K562 (cell line): ENCODE data around the gene ST3GAL5. TPM values are rescaled to one million over a fixed set of nuclear protein-coding genes. Genes with fewer than 3 reads are reported as not detected.

Experiments used
- ATAC-seq: fragments of 200-7000 bp; cut with Tn5 transposase; 3 replicates; pipeline ENCODE4 v1.9.1; 2020; ENCODE audit warnings: moderate library complexity
- BruUV-seq: library from RNA; stranded (reverse); fragments of 400-500 nt; replicated peaks from 2 replicates; lab custom pipeline; 2021; lab: Mats Ljungman, UMichigan
- CTCF ChIA-PET: fragments of 300-600 bp; formaldehyde crosslinking; extraction: SDS; loops from one replicate; lab custom pipeline; 2021; ENCODE audit warnings: low intra/inter-chr PET ratio; lab: Yijun Ruan, JAX
- POLR2A ChIA-PET: fragments of 300-600, 350-650 bp; sonication (Branson Sonifier 250); formaldehyde crosslinking; extraction: SDS; loops from one replicate; lab custom pipeline; 2021; ENCODE audit warnings: antibody characterized with exemption, inconsistent platforms; lab: Yijun Ruan, JAX
- DNase-seq, 4 experiments: peaks; one replicate each; pipeline versions ENCODE4 v3.0.0 to v3.0.0-alpha.2; 2011 to 2018; ENCODE audit warnings: low spot score in 3 of 4, mixed read lengths in 3 of 4; ENCODE audit errors: extremely low read depth in 1 of 4
- FAIRE-seq: peaks from 2 replicates; lab custom pipeline; 2011; peaks lifted over from hg19 to GRCh38; lab: Jason Lieb, UNC
- H2AFZ ChIP-seq: 2 replicates; pipeline ENCODE4 v1.6.0; 2011; ENCODE audit warnings: low read depth, low read length, control low read depth, inconsistent platforms
- H3K27ac ChIP-seq: fragments of 200-600 bp; 3 replicates; pipeline ENCODE4 v1.8.0; 2011; ENCODE audit warnings: low read depth, mild to moderate bottlenecking, control low read depth, inconsistent platforms, low read length, moderate library complexity, mixed read lengths; ENCODE audit errors: extremely low read depth
- H3K27me3 ChIP-seq, 2 experiments: fragments of 300-600 bp in 1 of 2; 2 replicates in 1 of 2; 3 replicates in 1 of 2; pipeline versions ENCODE4 v1.6.0 to v1.8.0; 2011; ENCODE audit warnings: inconsistent platforms in 2 of 2, low read length in 2 of 2, mild to moderate bottlenecking in 1 of 2, mixed read lengths in 1 of 2, moderate library complexity in 1 of 2; ENCODE audit not compliant: control insufficient read depth in 2 of 2, insufficient read depth in 2 of 2
- H3K36me3 ChIP-seq: fragments of 300-600 bp; 3 replicates; pipeline ENCODE4 v1.8.0; 2011; ENCODE audit warnings: mild to moderate bottlenecking, low read length, inconsistent platforms; ENCODE audit not compliant: control insufficient read depth, insufficient read depth
- H3K4me1 ChIP-seq, 2 experiments: fragments of 200-600 bp in 1 of 2; replicated peaks in 1 of 2; 2 replicates in 1 of 2; 3 replicates in 1 of 2; pipeline versions ENCODE4 v1.5.1 to v1.8.0; 2011; ENCODE audit warnings: inconsistent platforms in 2 of 2, low read length in 2 of 2, mild to moderate bottlenecking in 1 of 2, mixed read lengths in 1 of 2, moderate library complexity in 1 of 2; ENCODE audit not compliant: control insufficient read depth in 2 of 2, insufficient read depth in 2 of 2
- H3K4me2 ChIP-seq: 2 replicates; pipeline ENCODE4 v1.6.1; 2011; ENCODE audit warnings: low read length, control low read depth, inconsistent platforms, mixed read lengths; ENCODE audit not compliant: insufficient read depth
- H3K4me3 ChIP-seq: fragments of 200-600 bp; sonication (generic), shearing (Covaris generic); 2 replicates; pipeline ENCODE4 v1.5.1; 2016; ENCODE audit warnings: control low read depth, inconsistent platforms
- H3K79me2 ChIP-seq: fragments of 200-600 bp; 3 replicates; pipeline ENCODE4 v1.8.0; 2011; ENCODE audit warnings: low read length, inconsistent platforms; ENCODE audit not compliant: control insufficient read depth, insufficient read depth
- H3K9ac ChIP-seq, 2 experiments: 2 replicates each; pipeline versions ENCODE4 v1.6.0 to v1.6.1; 2011; ENCODE audit warnings: low read depth in 2 of 2, low read length in 2 of 2, control low read depth in 1 of 2, inconsistent platforms in 1 of 2, mild to moderate bottlenecking in 1 of 2, mixed read lengths in 1 of 2; ENCODE audit not compliant: insufficient read depth in 1 of 2
- H3K9me1 ChIP-seq: one replicate; pipeline ENCODE4 v1.6.0; 2011; ENCODE audit warnings: inconsistent platforms, mild to moderate bottlenecking, low read length, moderate library complexity; ENCODE audit not compliant: control insufficient read depth, insufficient read depth
- H3K9me3 ChIP-seq: replicated peaks from 2 replicates; pipeline ENCODE4 v1.5.1; 2011; ENCODE audit warnings: low read depth, low read length, inconsistent platforms; ENCODE audit not compliant: control insufficient read depth, insufficient read depth
- H4K20me1 ChIP-seq: replicated peaks from 2 replicates; pipeline ENCODE4 v1.6.1; 2011; ENCODE audit warnings: low read length, inconsistent platforms, mixed read lengths; ENCODE audit not compliant: control insufficient read depth, insufficient read depth
- BRD4 ChIP-seq: fragments of 200-600 bp; sonication (generic); IDR thresholded peaks from 2 replicates; pipeline ENCODE4 v1.6.1; 2017; ENCODE audit warnings: inconsistent platforms
- DACH1 ChIP-seq: fragments of 450-650 bp; IDR thresholded peaks from 2 replicates; pipeline ENCODE4 v1.6.1; 2018; ENCODE audit not compliant: partially characterized antibody
- ZNF133 ChIP-seq: fragments of 250-450 bp; sonication (Bioruptor Pico); IDR thresholded peaks from 2 replicates; pipeline ENCODE4 v1.4.0; 2020; ENCODE audit warnings: mild to moderate bottlenecking
- ZNF24 ChIP-seq: fragments of 450-650 bp; IDR thresholded peaks from 2 replicates; pipeline ENCODE4 v1.6.1; 2016
- WGBS: fragments of 100-300 bp; shearing (Covaris generic); methylation state at CpG from one replicate; pipeline ENCODE4 v1.1.6; 2016; ENCODE audit warnings: low coverage, mixed read lengths; ENCODE audit not compliant: insufficient coverage; ENCODE audit errors: missing lambda C conversion rate; 5-methylcytosine and 5-hydroxymethylcytosine counted together
- in situ Hi-C: fragments of 300-500 bp; cut with MboI; formaldehyde crosslinking; loops from 4 replicates; pipeline ENCODE4 v1.15.0; 2018; ENCODE audit warnings: inconsistent platforms, mixed read lengths
- intact Hi-C: fragments of 100-400 bp; cut with micrococcal nuclease; formaldehyde crosslinking; loops from 2 replicates; pipeline ENCODE4 v1.14.2; 2022
- polyA plus RNA-seq, 8 experiments: library from polyadenylated mRNA; depleted of rRNA in 4 of 8; stranded (reverse) in 5 of 8; unstranded in 3 of 8; fragments of >200 nt; fragmentation: Nextera tagmentation in 2 of 8; fragmentation: Illumina TruSeq in 1 of 8; extraction: Ambion mirVana in 2 of 8; extraction: Trizol in 1 of 8; gene quantifications; 2 replicates each; pipeline versions ENCODE4 v1.2.1 to v1.2.3, GENCODE V29; 2011 to 2014; ENCODE audit warnings: inconsistent platforms in 1 of 8, missing spikeins in 1 of 8
- total RNA-seq, 7 experiments: library from RNA; depleted of rRNA in 6 of 7; stranded (reverse); fragments of >200 nt in 6 of 7; fragmentation: Illumina TruSeq in 2 of 7; extraction: Trizol in 2 of 7; gene quantifications; 2 replicates each; pipeline versions ENCODE4 v1.2.1 to v1.2.3, GENCODE V29; 2011 to 2021; ENCODE audit warnings: low replicate concordance in 1 of 7
- TF ChIP-seq, protein P1 (sequence below), 3 experiments: fragments of 200-800 bp in 1 of 3; sonication (Bioruptor generic) in 1 of 3; sonication (generic) in 1 of 3; formaldehyde crosslinking in 1 of 3; IDR thresholded peaks; 2 replicates each; pipeline versions ENCODE4 v1.6.1 to v1.8.0; 2016 to 2022; ENCODE audit warnings: mild to moderate bottlenecking in 2 of 3, missing compliant biosample characterization in 2 of 3, missing genetic modification characterization in 2 of 3, missing genetic modification reagents in 1 of 3

Gene ST3GAL5
- total and polyA plus RNA-seq, 9 of the 15 experiments (the other 6 are each of a cell fraction or from before 2014, with no cell fraction given) = 1.6 to 10.0 (median 4.2) TPM

DNA sequence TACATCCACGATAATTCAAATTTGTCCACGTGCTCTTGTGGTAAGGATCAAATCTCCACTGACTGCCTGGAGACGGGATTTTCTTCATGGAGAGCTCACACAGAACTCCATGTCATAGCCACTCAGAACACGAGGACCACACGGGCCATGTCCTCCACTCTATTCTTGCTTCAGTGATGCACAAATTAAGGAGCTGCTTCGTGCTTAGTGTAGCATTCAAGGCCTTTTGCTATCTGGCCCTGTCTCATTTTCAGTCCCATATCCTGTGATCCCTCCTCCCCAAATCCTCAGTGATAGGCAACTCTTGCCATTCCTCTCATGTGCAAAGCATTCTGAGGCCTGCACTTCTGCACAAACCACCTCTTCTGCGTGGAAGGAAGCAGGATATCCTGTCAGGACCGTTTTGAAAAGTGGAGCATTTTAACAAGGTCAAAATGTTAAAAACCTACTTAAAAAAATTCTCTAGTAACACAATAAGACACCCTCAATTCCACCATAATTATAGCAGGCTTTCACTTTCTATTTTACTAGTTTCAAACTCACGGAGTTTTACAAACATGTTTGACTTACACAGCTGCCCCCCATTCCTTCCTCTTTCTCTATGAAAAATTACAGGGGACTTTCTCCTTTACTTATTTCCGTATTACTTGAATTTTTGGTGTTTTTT is 35.2 kb downstream of the ST3GAL5 start:
- Histone ChIP-seq H3K36me3 (no peaks in the 10 kb centered on the region), H3K9me3 (no peaks in the 10 kb centered on the region), H4K20me1 (no peaks in the 10 kb centered on the region), H3K4me1 (peaks cover 0 to 5% of the 10 kb centered on the region in 2 experiments; a peak in 1 of 5 replicates), H3K4me2 (peak overlapping the region; percentile 34; the same call in 1 of the 2 replicates), H3K9ac (no peak overlapping the region)
- CTCF ChIA-PET = no interaction called here
- intact Hi-C loops = no loop called here
- no peak for FAIRE-seq
- 32% methylated on average over 10 of the region's 10 CpGs for WGBS
- TF ChIP-seq, protein P1, sequence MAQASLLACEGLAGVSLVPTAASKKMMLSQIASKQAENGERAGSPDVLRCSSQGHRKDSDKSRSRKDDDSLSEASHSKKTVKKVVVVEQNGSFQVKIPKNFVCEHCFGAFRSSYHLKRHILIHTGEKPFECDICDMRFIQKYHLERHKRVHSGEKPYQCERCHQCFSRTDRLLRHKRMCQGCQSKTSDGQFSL (CRISPR knock-in tag; IDR thresholded peaks at IDR 0.05) = no peak
- TF ChIP-seq, protein P1 (tag; IDR thresholded peaks at IDR 0.05) = no peak
- no peak for TF ChIP-seq ZNF133 (CRISPR knock-in tag)
- no peak for TF ChIP-seq ZNF24
- TF ChIP-seq DACH1 = no peak
- TF ChIP-seq BRD4 = no peak
- TF ChIP-seq, all 486 proteins: peak for 0
- POLR2A ChIA-PET = interaction anchor here (0.6 to 0.9 kb wide), 2 partner anchors 8 to 238 kb away, joined by 3 read pairs; partner anchors contain the start of gene USP39
- Histone ChIP-seq H3K9me1 (no peaks in the 10 kb centered on the region), H3K27me3 (no peaks in the 10 kb centered on the region), H2AFZ (peak overlapping the region; percentile 53), H3K27ac (no peak overlapping the region), H3K79me2 (no peaks in the 10 kb centered on the region), H3K4me3 (no peak overlapping the region)
- DNase-seq (no peak), ATAC-seq (no peak)
- in situ Hi-C loops = no loop called here
- BruUV-seq = no TSS peak
